Activated CD4-positive, alpha-beta T cell treated with anti-CD3 and anti-CD28 coated beads for 36 hours (primary cell): ENCODE measurements around the gene XPO5. TPM values are rescaled to one million over a fixed set of nuclear protein-coding genes. Genes with fewer than 3 reads are reported as not detected.

Experiments
- ATAC-seq: fragments of 200-7000 bp; cut with Tn5 transposase; one replicate; pipeline ENCODE4 v1.10.0; 2021; ENCODE audit warnings: mild to moderate bottlenecking, moderate library complexity
- CTCF ChIA-PET: fragments of 350-600 bp; sonication (Branson Sonifier 250); formaldehyde crosslinking; loops from one replicate; lab custom pipeline; 2021; ENCODE audit warnings: antibody characterized with exemption; lab: Charles Lee
- POLR2A ChIA-PET: fragments of 350-600 bp; sonication (Branson Sonifier 250); formaldehyde crosslinking; loops from one replicate; lab custom pipeline; 2021; ENCODE audit warnings: antibody characterized with exemption, inconsistent platforms; lab: Charles Lee
- DNase-seq: peaks from one replicate; pipeline ENCODE4 v3.0.0-alpha.2; 2020
- H3K27ac Mint-ChIP-seq: one replicate; pipeline ENCODE4 v1.8.0; 2021; ENCODE audit warnings: mixed read lengths
- H3K27me3 Mint-ChIP-seq: one replicate; pipeline ENCODE4 v1.8.0; 2021; ENCODE audit warnings: mixed read lengths
- H3K36me3 Mint-ChIP-seq: one replicate; pipeline ENCODE4 v1.8.0; 2021; ENCODE audit warnings: low read depth, mixed read lengths
- H3K4me1 Mint-ChIP-seq: one replicate; pipeline ENCODE4 v1.8.0; 2021; ENCODE audit warnings: mixed read lengths
- H3K4me3 Mint-ChIP-seq: one replicate; pipeline ENCODE4 v1.8.0; 2021; ENCODE audit warnings: mild to moderate bottlenecking, moderate library complexity, mixed read lengths
- H3K9me3 Mint-ChIP-seq: one replicate; pipeline ENCODE4 v1.8.0; 2021; ENCODE audit warnings: low read depth, mixed read lengths
- intact Hi-C, 2 experiments: fragments of 100-400 bp; cut with DNase I in 1 of 2; cut with micrococcal nuclease in 1 of 2; formaldehyde crosslinking; loops; one replicate each; pipeline versions ENCODE4 v1.14.2 to v1.15.1; 2022 to 2024; cut with DNase I, micrococcal nuclease
- total RNA-seq, 2 experiments: library from RNA; stranded (reverse); gene quantifications; one replicate each; pipeline ENCODE4 v1.2.3, GENCODE V29; 2021

XPO5 gene
- total RNA-seq, 2 experiments from 2014 or later: 108 to 109 TPM

DNA sequence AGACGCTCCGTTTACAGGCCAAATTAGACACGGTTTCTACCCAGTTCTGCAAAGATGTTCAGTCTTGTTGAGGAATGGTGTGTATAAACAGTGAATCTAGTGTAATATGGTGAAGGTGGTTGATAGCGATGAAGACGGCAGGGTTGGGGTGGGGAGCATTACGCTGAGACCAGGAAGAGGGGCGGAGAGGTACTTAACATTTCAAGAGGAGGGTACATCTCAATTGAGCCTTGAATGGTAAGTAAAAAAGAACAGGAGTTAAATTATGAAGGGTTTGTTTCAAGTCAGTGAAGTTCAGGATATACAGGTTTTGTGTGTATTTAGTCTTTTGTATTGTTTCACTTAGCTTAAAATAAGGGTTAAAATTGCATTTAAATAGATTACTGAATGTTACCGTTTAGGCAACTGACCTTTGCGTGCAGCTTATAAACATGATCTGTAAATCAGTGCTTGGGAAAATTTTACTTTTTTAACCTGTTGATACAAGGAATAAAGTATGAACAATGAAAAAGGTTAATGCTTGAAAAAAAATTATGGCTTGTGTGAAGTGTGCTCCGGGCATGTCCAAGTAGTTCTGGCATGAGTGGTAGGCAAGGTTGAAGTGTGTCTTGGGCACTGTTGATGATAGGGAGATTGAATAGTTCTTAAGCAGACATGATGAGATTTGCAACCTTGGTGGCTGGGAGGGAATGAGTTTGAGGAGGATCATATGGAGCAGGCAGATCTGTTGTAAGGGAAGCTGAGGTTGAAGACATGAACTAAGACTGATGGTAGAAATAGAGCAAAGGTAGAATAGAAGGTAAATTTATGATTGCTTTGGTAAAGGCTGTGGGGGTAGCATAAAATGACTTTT is 58.1 kb downstream of the XPO5 start:
- Mint-ChIP-seq H3K27ac (no peak overlapping the region), H3K4me3 (no peak overlapping the region), H3K27me3 (no peaks in the 10 kb centered on the region), H3K36me3 (peaks cover 30% of the 10 kb centered on the region), H3K9me3 (no peaks in the 10 kb centered on the region), H3K4me1 (peaks cover 32% of the 10 kb centered on the region)
- DNase-seq: no peak
- ChIA-PET CTCF (interaction anchor here (0.6 to 5.2 kb wide), 6 partner anchors 9 to 558 kb away, joined by 3 to 52 read pairs (median 4); partner anchors contain the start of gene ZNF318), POLR2A (interaction anchor here (0.6 to 1.1 kb wide), 3 partner anchors 20 to 507 kb away, joined by 3 to 5 read pairs (median 5); no protein-coding TSS in a partner anchor)
- ATAC-seq: peak; percentile 3
- intact Hi-C loops: loop anchor here (1.0 to 5.0 kb wide), 13 partner anchors 40 to 730 kb away; partner anchors contain the start of genes CNPY3 (in 1 of the 2), GTPBP2 (in 1 of the 2), HSP90AB1 (in 1 of the 2) and KLC4 (in 1 of the 2)

GRCh38 chr6:43516697-43517504 is 58.9 kb downstream of the XPO5 start, which contains the start of the genes POLR1C and YIPF3:
POLR1C (plus strand) TSS chr6:43517089; CDS start chr6:43517110, 21 bp downstream.
YIPF3 (minus strand) TSS chr6:43516926; CDS start chr6:43516807, 119 bp downstream.
- POLR2A ChIA-PET: interaction anchor here (0.6 to 1.1 kb wide), 4 partner anchors 21 to 335 kb away, joined by 3 to 5 read pairs (median 4); partner anchors contain the start of gene CUL9
- peak; percentile 93 for ATAC-seq
- DNase-seq: peak; percentile 98
- H3K27ac Mint-ChIP-seq: no peak within 1 kb of the TSS
- peaks cover 32% of the 10 kb centered on the region for H3K4me1 Mint-ChIP-seq
- CTCF ChIA-PET: interaction anchor here (0.6 to 5.2 kb wide), 5 partner anchors 10 to 559 kb away, joined by 3 to 52 read pairs (median 5); no protein-coding TSS in a partner anchor
- intact Hi-C loops: loop anchor here (1.0 to 5.0 kb wide), 16 partner anchors 40 to 730 kb away; partner anchors contain the start of genes TJAP1 (in 2 of the 2), ABCC10 (in 1 of the 2), CNPY3 (in 1 of the 2) and GTPBP2 (in 1 of the 2)
- H3K9me3 Mint-ChIP-seq: no peaks in the 10 kb centered on the region
- H3K27me3 Mint-ChIP-seq: no peaks in the 10 kb centered on the region
- peaks cover 25% of the 10 kb centered on the region for H3K36me3 Mint-ChIP-seq
- no peak within 1 kb of the TSS for H3K4me3 Mint-ChIP-seq

DNA sequence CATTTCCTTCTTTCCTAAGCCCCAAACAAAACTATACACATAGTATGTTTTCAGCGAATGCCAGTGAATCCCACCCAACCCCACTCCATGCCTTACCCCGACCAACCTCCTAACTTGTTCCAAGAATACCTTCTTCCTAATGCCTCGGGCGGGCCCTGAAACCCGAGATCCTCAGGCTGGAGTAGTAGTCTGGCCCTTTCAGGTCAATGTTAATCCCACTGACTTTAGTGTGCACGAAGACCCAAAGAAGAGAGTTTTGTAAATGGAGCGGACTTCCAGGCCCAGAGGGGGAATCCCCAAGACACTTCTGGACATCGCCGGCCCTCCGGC is 59.5 kb downstream of the XPO5 start:
- H3K9me3 Mint-ChIP-seq: no peaks in the 10 kb centered on the region
- H3K36me3 Mint-ChIP-seq: peaks cover 28% of the 10 kb centered on the region
- no peak for ATAC-seq
- no peak overlapping the region for H3K4me3 Mint-ChIP-seq
- peaks cover 32% of the 10 kb centered on the region for H3K4me1 Mint-ChIP-seq
- no peak overlapping the region for H3K27ac Mint-ChIP-seq
- intact Hi-C loops: loop anchor here (1.0 to 5.0 kb wide), 11 partner anchors 39 to 731 kb away; partner anchors contain the start of genes TJAP1 (in 2 of the 2), ABCC10 (in 1 of the 2), CNPY3 (in 1 of the 2) and HSP90AB1 (in 1 of the 2)
- ChIA-PET CTCF (interaction anchor here (5.2 kb wide), 1 partner anchor 10 kb away, joined by 52 read pairs; no protein-coding TSS in a partner anchor), POLR2A (interaction anchor here (0.5 to 1.1 kb wide), 4 partner anchors 21 to 334 kb away, joined by 3 to 5 read pairs (median 4); partner anchors contain the start of gene CUL9)
- DNase-seq: no peak
- H3K27me3 Mint-ChIP-seq: no peaks in the 10 kb centered on the region

DNA sequence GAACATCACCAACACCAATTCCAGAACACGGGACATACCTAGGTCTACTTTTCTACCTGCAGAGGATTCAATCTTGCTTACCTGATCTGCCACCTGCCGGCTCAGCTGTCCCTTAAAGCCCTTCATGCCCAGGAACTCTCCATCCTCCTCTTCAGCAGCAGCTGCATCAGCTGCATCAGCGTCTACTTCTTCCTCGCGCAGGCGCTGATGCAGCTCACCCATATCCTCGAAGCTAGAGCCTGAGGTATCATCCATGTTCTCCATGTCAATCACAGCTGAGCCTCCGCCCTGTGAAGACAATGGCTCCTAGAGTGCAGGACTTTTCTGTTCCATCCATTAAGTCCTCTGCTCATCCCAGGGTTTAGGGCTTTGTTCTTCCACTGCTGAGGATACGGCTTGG is 60.0 kb downstream of the XPO5 start:
- ATAC-seq: no peak

GRCh38 chr6:43511824-43512415 is 63.9 kb downstream of the XPO5 start:
- Mint-ChIP-seq H3K36me3 (peaks cover 27% of the 10 kb centered on the region), H3K9me3 (no peaks in the 10 kb centered on the region), H3K4me1 (peaks cover 33% of the 10 kb centered on the region), H3K4me3 (no peak overlapping the region), H3K27ac (no peak overlapping the region), H3K27me3 (peaks cover 12% of the 10 kb centered on the region)
- ChIA-PET POLR2A (interaction anchor here (0.5 to 1.1 kb wide), 3 partner anchors 11 to 458 kb away, joined by 4 to 10 read pairs (median 9); no protein-coding TSS in a partner anchor), CTCF (interaction anchor here (0.5 kb wide), 1 partner anchor 268 kb away, joined by 3 read pairs; no protein-coding TSS in a partner anchor)
- no peak for DNase-seq
- intact Hi-C loops: no loop called here
- no peak for ATAC-seq

More for the DNA sequence above, 60.0 kb downstream of the XPO5 start:
- peaks cover 32% of the 10 kb centered on the region for H3K4me1 Mint-ChIP-seq
- ChIA-PET POLR2A (interaction anchor here (0.5 kb wide), 1 partner anchor 125 kb away, joined by 3 read pairs; no protein-coding TSS in a partner anchor), CTCF (interaction anchor here (5.2 kb wide), 1 partner anchor 9 kb away, joined by 52 read pairs; no protein-coding TSS in a partner anchor)
- no peak overlapping the region for H3K27ac Mint-ChIP-seq
- H3K9me3 Mint-ChIP-seq: no peaks in the 10 kb centered on the region
- H3K36me3 Mint-ChIP-seq: peaks cover 27% of the 10 kb centered on the region
- intact Hi-C loops: loop anchor here (1.0 to 5.0 kb wide), 11 partner anchors 39 to 731 kb away; partner anchors contain the start of genes TJAP1 (in 2 of the 2), ABCC10 (in 1 of the 2), CNPY3 (in 1 of the 2) and HSP90AB1 (in 1 of the 2)
- H3K27me3 Mint-ChIP-seq: no peaks in the 10 kb centered on the region
- no peak for DNase-seq
- H3K4me3 Mint-ChIP-seq: no peak overlapping the region

GRCh38 chr6:43510827-43511163 is 65.0 kb downstream of the XPO5 start:
- H3K27me3 Mint-ChIP-seq: peaks cover 12% of the 10 kb centered on the region
- H3K4me3 Mint-ChIP-seq: peak overlapping the region; percentile 67
- ATAC-seq (no peak), DNase-seq (no peak)
- peaks cover 29% of the 10 kb centered on the region for H3K36me3 Mint-ChIP-seq
- ChIA-PET CTCF (interaction anchor here (1.5 kb wide), 1 partner anchor 14 kb away, joined by 3 read pairs; no protein-coding TSS in a partner anchor), POLR2A (no interaction called here)
- H3K27ac Mint-ChIP-seq: no peak overlapping the region
- H3K4me1 Mint-ChIP-seq: peaks cover 28% of the 10 kb centered on the region
- H3K9me3 Mint-ChIP-seq: no peaks in the 10 kb centered on the region
- intact Hi-C loops: loop anchor here in 1 of 2 experiments (1.0 kb wide), 2 partner anchors 33 to 56 kb away; partner anchors contain the start of gene TJAP1

DNA sequence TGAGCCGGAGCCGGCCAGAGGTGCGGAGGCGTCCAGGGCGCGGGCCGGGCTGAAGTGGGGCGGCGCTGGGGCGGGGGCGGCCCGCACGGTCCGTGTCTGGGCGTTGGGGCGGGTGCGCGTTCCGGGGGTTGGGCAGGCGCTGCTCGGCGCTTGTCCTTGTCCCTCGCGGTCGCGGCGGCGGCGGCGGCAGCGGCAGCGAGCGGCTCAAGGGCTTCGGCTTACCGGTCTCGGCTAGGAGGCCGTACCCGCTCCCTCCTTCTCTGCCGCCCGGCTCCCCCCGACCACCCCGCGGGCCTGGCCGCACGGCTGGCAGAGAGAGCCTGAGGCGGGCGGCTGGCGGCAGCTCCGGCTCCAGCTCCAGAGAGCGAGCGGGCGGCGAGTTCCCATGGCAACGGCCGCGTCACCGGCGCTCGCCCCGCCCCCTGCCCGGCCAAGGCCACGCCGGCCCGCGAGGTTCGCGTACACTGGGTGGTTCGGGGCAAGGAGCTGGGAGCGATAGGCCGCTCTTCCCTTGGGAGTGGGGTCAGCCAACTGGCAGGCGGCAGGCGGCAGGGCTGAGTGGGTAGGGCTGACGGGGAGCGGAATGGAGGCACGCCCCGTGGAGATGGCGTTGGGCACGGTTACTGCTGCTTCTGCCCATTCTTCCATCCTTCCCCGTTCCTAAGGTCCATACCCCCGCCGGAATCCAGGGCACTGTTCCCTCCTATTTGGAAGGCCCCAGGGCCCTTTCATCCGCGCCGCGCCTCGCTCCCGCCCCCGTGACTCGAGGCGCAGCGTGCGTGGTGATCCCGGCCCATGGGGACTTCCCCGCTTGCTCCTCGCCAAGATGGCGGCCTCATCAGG is 65.6 kb downstream of the XPO5 start, which contains the start of gene LRRC73:
TSS of gene LRRC73 (minus strand) at position 363 of the 843 bp plus-strand sequence. CDS start 561 bp downstream, outside the sequence.
- Mint-ChIP-seq H3K9me3 (no peaks in the 10 kb centered on the region), H3K4me3 (peak within 1 kb of the TSS; percentile 67), H3K27ac (no peak within 1 kb of the TSS), H3K27me3 (peaks cover 12% of the 10 kb centered on the region), H3K4me1 (peaks cover 22% of the 10 kb centered on the region), H3K36me3 (peaks cover 26% of the 10 kb centered on the region)
- ATAC-seq (peak; percentile 71), DNase-seq (peak; percentile 85)
- intact Hi-C loops: loop anchor here (1.0 to 5.0 kb wide), 3 partner anchors 33 to 143 kb away; partner anchors contain the start of genes TJAP1 (in 1 of the 2) and ZNF318 (in 1 of the 2)
- ChIA-PET CTCF (interaction anchor here (0.7 to 1.5 kb wide), 4 partner anchors 9 to 281 kb away, joined by 3 to 4 read pairs (median 3); partner anchors contain the start of gene DNPH1), POLR2A (interaction anchor here (0.6 kb wide), 1 partner anchor 576 kb away, joined by 4 read pairs; no protein-coding TSS in a partner anchor)

DNA sequence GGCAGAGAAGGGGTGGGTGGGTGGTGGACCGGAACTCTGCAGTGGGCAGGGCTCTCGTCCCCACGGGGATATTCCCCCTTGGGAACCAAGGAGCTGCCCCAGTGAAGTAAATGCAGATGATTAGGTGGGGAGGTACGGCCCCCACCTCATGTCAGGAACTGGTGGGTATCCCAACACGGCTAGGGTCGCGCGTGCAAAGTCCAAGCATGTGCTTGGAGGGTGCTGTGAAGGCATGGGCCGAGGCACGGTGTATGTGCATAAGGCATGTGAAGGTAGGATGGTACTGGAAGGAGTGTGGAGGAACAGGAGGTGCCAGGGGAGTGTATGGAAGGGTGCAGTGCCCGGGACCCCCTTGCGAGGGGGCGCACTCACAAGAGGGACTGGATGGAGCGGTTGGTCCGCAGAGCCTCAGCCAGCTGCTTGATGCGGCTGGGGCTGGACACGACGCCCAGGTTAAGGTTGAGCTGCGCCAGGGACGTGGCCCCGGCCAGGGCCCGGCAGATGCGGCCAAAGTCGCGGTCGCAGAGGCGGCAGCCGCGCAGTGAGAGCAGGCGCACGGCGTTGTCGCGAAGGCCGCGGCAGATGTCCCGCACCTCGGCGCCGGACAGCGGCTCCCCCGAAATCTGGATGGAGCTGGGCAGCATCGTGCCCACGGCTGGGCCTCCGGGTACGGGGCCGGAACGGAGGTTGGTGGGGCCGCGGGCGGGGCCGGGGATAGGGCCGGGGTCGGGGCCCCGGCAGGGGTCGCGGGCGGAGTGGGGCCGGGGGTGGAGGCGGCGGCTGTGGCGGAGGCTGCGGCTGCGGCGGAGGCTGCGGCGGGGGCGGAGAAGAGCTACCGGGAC is 66.5 kb downstream of the XPO5 start:
- Mint-ChIP-seq H3K27ac (no peak overlapping the region), H3K4me3 (peak overlapping the region; percentile 61), H3K36me3 (peaks cover 26% of the 10 kb centered on the region), H3K9me3 (no peaks in the 10 kb centered on the region), H3K4me1 (peaks cover 14% of the 10 kb centered on the region), H3K27me3 (peaks cover 12% of the 10 kb centered on the region)
- ATAC-seq (no peak), DNase-seq (no peak)
- intact Hi-C loops: loop anchor here in 1 of 2 experiments (5.0 kb wide), 1 partner anchor 142 kb away; the partner anchor contains the start of gene ZNF318
- POLR2A ChIA-PET: interaction anchor here (0.6 kb wide), 1 partner anchor 577 kb away, joined by 4 read pairs; no protein-coding TSS in a partner anchor
- CTCF ChIA-PET: interaction anchor here (0.6 to 1.5 kb wide), 6 partner anchors 8 to 280 kb away, joined by 3 to 4 read pairs (median 3); partner anchors contain the start of gene DNPH1
